HEK293 (cell line): ENCODE data around the gene ZFYVE28.

Source experiments
- ZFP37 ChIP-seq: fragments of 450-650 bp; formaldehyde crosslinking; IDR thresholded peaks from 2 replicates; pipeline ENCODE4 v1.5.1; 2016; ENCODE audit warnings: missing biosample characterization, missing genetic modification characterization
- ZNF324 ChIP-seq: fragments of 450-650 bp; formaldehyde crosslinking; IDR thresholded peaks from 2 replicates; pipeline ENCODE4 v1.5.1; 2016; ENCODE audit warnings: missing biosample characterization, missing genetic modification characterization
- ZNF76 ChIP-seq: fragments of 450-650 bp; formaldehyde crosslinking; IDR thresholded peaks from 2 replicates; pipeline ENCODE4; 2016; ENCODE audit warnings: low read depth, missing biosample characterization, missing genetic modification characterization, borderline replicate concordance

- TF ChIP-seq ZNF324 (tag by site-specific recombination) (no peak), ZNF76 (no peak), ZFP37 (tag by site-specific recombination) (no peak)
These were observed 81.8 kb downstream of the ZFYVE28 start for GRCh38 chr4:2336659-2337058.
